ENCODE results near the gene PIP. TPM values are rescaled to one million over a fixed set of nuclear protein-coding genes. Genes with fewer than 3 reads are reported as not detected.

The PIP gene
- total and polyA plus RNA-seq, 8 donors = not detected

- Histone ChIP-seq H3K4me3 (no peak overlapping the region), H3K9me3 (no peaks in the 10 kb centered on the region), H3K36me3 (no peaks in the 10 kb centered on the region), H3K27ac (no peak overlapping the region), H3K27me3 (no peaks in the 10 kb centered on the region), H3K4me1 (no peaks in the 10 kb centered on the region)
- intact Hi-C loops (cut with DNase I) = no loop called here
- ATAC-seq (no peak), DNase-seq (no peak), FAIRE-seq (no peak)
- 82 to 87% methylated on average over 6 of the region's 6 CpGs for WGBS, 2 donors
- no peak for TF ChIP-seq CTCF (IDR thresholded peaks at IDR 0.05)
Measured at GRCh38 chr7:143188994-143189393, 57.1 kb downstream of the PIP start.

Other genes starting within 250 kb of the PIP start
- 10 to 100 TPM; 36.1 to 67.4 (median 47.5) TPM for gene TRPV6, start 246.3 kb upstream of the PIP start, total RNA-seq
- gene TRPV6, start 246.3 kb upstream of the PIP start, polyA plus RNA-seq = 100 to 1,000 TPM; 239 to 308 TPM
- gene TRPV5, start 198.3 kb upstream of the PIP start, total RNA-seq = under 1 TPM in 2 of 6 donors, not detected in 4; 0.06 to 0.08 TPM
- not detected for gene TRPV5, start 198.3 kb upstream of the PIP start, polyA plus RNA-seq
- not detected for gene LLCFC1, start 192.6 kb upstream of the PIP start, total RNA-seq
- not detected for gene LLCFC1, start 192.6 kb upstream of the PIP start, polyA plus RNA-seq
- 1 to 10 TPM in 1 of 6 donors, under 1 TPM in 2, not detected in 3; 0.28 to 3.1 (median 0.64) TPM for gene KEL, start 169.7 kb upstream of the PIP start, total RNA-seq
- under 1 TPM; 0.23 to 0.31 TPM for gene KEL, start 169.7 kb upstream of the PIP start, polyA plus RNA-seq
- not detected for gene OR9A2, start 104.9 kb upstream of the PIP start, total RNA-seq
- not detected for gene OR9A2, start 104.9 kb upstream of the PIP start, polyA plus RNA-seq
- not detected for gene OR6V1, start 79.7 kb upstream of the PIP start, total RNA-seq
- not detected for gene OR6V1, start 79.7 kb upstream of the PIP start, polyA plus RNA-seq
- not detected for gene TAS2R39, start 51.3 kb downstream of the PIP start, total RNA-seq
- not detected for gene TAS2R39, start 51.3 kb downstream of the PIP start, polyA plus RNA-seq
- not detected for gene TAS2R40, start 90.0 kb downstream of the PIP start, total RNA-seq
- gene TAS2R40, start 90.0 kb downstream of the PIP start, polyA plus RNA-seq = not detected
- 10 to 100 TPM; 47.7 to 89.6 (median 62.4) TPM for gene GSTK1, start 131.4 kb downstream of the PIP start, total RNA-seq
- gene GSTK1, start 131.4 kb downstream of the PIP start, polyA plus RNA-seq = 100 to 1,000 TPM in 1 of 2 donors, 10 to 100 TPM in 1; 92.2 to 164 TPM
- gene TMEM139, start 152.9 kb downstream of the PIP start, total RNA-seq = 10 to 100 TPM in 1 of 6 donors, 1 to 10 TPM in 5; 4.2 to 17.3 (median 6.2) TPM
- 10 to 100 TPM; 13.7 to 14.4 TPM for gene TMEM139, start 152.9 kb downstream of the PIP start, polyA plus RNA-seq
- gene CASP2, start 156.3 kb downstream of the PIP start, total RNA-seq = 10 to 100 TPM in 3 of 6 donors, 1 to 10 TPM in 3; 7.6 to 19.7 (median 10.6) TPM
- gene CASP2, start 156.3 kb downstream of the PIP start, polyA plus RNA-seq = 1 to 10 TPM; 4.2 to 6.2 TPM
- gene CLCN1, start 184.0 kb downstream of the PIP start, total RNA-seq = under 1 TPM in 1 of 6 donors, not detected in 5; 0.06 TPM
- under 1 TPM in 1 of 2 donors, not detected in 1; 0.05 TPM for gene CLCN1, start 184.0 kb downstream of the PIP start, polyA plus RNA-seq
- under 1 TPM; 0.05 to 0.25 (median 0.15) TPM for gene FAM131B, start 230.6 kb downstream of the PIP start, total RNA-seq
- gene FAM131B, start 230.6 kb downstream of the PIP start, polyA plus RNA-seq = under 1 TPM; 0.08 to 0.09 TPM
- 10 to 100 TPM; 29.1 to 73.8 (median 38.4) TPM for gene ZYX, start 249.3 kb downstream of the PIP start, total RNA-seq
- 10 to 100 TPM; 57.6 to 63.1 TPM for gene ZYX, start 249.3 kb downstream of the PIP start, polyA plus RNA-seq